NCI-H128 (cell line): ENCODE results near the gene LTC4S.
"Not testable (repeated sequence)": the region's sequence is repeated elsewhere in the genome, so short reads cannot be mapped to it uniquely, and the experiment has no call there.

ENCODE experiments used
- DNase-seq: peaks from one replicate; lab custom pipeline; 2025; ENCODE audit not compliant: unreplicated experiment; lab: John Stamatoyannopoulos, UW

LTC4S gene

DNA sequence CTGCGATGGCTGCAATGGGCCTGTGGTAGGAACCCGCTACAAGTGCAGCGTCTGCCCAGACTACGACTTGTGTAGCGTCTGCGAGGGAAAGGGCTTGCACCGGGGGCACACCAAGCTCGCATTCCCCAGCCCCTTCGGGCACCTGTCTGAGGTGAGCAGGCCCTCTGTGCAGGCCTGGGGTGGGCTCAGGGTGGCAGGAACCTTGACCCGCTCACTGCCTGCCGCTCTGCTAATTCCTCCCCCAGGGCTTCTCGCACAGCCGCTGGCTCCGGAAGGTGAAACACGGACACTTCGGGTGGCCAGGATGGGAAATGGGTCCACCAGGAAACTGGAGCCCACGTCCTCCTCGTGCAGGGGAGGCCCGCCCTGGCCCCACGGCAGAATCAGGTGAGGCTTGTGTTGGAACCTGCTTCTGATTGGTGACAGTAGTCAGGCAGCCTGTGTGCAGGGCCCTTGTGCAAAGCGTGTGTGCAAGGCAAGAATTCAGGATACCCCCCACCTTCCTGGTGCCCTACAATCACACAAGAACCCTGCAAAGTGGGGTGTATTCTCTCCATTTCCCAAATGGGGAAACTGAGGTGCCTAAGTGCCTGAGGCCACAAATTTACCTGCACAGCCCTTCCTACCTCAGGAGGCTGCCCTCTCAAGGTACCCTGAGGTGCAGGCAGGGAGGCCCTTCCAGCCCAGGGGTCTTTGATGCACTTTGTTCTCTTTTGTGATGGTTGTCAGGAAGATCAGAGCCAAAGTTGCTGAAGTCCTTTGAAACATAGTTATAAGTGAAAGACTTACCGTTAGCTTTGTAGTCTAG is 30.4 kb downstream of the LTC4S start:
- DNase-seq, result no peak

DNA sequence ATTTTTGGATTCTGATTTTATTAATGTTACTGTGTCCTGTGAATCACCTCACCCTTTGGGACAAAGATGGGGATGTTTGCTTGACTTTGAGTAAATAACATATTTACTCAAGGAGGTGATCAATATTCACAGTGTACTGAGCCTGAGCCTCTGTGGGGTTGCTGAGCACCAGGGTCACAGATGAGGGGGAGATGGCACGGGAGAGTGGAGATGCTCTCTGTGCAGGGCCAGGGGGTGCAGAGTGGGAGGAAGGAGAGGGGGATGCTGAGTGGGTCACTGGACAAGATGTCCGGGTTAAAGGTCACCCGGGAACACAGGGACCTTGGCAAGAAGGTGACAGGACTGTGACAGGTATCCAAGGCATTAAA is 30.9 kb downstream of the LTC4S start:
- no peak for DNase-seq

GRCh38 chr5:179825655-179826182 is 31.9 kb downstream of the LTC4S start:
- no peak for DNase-seq

DNA sequence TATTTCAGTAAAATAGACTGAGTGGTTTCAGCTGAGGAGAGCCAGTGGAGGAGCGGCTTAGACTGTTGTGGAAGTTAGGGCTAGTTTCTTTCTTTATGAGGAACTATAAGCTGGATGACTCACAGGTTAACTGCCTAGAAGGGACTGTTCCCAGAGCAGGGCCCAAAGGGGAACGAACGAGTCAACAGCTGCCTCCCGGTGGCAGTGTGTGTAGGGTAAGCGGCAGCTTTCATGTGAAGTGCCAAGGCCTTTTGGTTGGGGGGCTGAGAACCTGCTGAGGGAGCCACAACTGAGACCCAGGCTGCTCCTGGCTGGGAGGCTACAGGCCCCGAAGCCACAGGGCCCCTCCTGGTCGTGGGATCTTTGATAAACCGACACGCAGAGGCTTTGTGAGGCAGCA is 33.9 kb downstream of the LTC4S start:
- DNase-seq, result no peak

GRCh38 chr5:179828756-179829421 is 35.1 kb downstream of the LTC4S start:
- no peak for DNase-seq

DNA sequence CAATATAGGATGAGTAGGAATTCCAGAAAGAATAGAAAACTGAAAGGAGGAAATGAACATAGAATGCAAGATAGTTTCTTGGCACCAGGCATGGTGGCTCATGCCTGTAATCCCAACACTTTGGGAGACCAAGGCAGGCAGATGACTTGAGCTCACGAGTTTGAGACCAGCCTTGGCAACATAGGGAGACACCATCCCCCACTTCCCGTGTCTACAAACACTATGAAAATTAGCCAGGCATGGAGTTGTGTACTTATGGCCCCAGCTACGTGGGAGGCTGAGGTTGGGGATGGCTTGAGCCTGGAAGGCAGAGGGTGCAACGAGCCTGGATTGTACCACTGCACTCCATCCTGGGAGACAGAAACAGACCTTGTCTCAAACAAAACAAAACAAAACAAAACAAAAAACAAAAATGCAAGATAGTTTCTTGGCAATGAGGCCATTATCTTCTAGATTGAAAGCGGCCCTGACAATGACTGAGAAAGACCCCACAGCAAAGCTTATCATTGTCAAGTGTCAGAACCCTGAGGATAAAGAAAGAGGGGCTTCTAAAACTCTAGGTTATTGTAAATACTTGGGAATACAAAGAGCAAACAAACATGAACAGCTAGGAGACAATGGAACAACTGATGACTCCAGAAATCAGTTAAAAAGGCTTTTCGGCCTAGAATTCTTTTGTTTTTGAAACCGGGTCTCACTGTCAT is 36.1 kb downstream of the LTC4S start:
- no peak for DNase-seq

DNA sequence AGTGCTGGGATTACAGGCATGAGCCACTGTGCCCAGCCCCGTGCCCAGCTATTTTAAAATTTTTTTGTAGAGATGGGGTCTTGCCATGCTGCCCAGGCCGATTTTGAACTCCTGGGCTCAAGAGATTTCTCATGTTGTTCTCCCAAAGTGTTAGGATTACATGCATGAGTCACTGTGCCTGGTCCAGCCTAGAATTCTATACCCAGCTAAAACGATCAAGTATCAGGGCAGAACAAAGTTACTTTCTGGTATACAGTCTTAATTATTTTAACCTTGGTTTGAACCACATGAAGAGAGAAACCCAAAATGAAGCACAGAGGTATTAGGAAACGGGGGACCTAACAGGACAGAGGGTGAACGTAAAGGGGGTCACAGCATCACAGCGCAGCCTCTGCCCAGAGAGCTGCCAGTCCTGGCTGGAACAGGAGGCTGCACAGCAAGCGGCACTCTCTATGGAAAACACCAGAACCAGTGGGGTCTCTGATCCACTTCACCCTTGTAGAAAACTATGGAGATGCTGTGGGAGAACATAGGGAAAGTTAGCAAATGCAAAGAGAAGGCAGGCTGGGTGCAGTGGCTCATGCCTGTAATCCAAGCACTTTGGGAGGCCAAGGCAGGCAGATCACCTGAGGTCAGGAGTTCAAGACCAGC is 37.2 kb downstream of the LTC4S start:
- no peak for DNase-seq

DNA sequence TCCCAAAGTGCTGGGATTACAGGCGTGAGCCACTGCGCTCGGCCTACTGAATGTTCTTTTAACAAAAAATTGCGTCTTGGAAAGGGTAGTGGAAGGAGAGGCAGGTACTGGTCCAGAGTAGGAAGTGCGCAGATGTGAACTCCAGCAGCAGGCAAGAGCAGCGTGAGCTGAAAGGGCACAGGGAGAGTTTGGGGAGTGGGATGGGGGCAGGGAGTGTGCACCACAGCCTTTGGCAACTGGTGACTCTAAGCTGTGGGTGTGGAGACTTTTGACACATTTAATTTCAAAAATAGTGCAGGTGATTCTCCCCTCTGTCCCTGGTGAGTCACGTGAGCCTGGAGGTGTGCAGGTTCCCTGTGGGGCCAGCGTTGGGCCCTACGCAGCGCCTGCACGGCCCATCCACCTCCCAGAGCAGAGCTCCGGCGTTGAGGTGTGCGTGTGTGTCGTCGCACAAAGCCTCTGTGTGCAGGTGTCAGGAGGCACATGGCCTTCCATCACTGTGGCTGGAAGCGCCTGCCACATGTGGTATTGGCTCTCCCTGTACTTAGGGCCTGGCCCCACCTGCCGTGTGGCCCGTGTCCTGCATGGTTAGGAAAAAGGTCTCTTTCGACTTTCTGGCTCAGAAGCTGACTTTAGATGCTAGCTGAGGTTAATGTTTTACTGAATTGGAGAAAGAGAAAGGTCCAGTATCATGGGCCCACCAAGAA is 38.4 kb downstream of the LTC4S start:
- no peak for DNase-seq

DNA sequence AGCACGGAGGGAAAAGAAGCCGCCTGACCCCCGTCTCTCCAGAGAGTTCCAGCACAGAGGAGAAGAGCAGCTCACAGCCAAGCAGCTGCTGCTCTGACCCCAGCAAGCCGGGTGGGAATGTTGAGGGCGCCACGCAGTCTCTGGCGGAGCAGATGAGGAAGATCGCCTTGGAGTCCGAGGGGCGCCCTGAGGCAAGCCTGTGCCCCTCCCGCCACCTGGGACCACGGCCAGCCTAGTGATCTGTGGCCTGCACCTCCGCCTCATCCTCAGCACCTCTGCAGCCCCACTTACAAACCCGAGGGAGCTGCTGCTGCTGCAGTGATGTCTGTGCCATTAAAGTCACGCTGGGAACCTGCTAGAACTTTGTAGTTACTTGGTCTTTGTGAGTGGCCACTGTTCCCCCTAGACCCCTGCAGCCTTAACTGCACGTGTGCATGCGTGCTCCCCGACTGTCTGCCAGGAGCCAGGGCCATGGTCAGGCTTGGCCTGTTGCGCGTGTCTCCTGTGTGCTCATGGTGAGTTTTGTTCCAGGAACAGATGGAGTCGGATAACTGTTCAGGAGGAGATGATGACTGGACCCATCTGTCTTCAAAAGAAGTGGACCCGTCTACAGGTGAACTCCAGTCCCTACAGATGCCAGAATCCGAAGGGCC is 39.4 kb downstream of the LTC4S start:
- DNase-seq, result no peak

DNA sequence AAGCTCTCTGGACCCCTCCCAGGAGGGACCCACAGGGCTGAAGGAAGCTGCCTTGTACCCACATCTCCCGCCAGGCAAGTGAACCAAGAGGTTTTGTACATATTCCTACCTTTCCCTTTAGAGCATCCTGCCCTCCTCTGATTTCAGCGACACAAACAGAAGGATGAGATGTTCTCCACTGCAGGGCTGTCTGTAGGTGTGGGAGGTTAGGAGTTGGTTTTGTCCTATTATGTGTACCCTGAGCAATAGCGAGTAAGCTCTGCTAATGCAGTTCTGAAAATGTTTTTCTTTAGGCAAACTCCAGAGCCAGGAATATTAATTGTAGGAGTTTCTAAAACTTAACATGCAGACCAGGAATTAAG is 39.9 kb downstream of the LTC4S start:
- no peak for DNase-seq

- DNase-seq, result no peak
These were observed 40.3 kb downstream of the LTC4S start for GRCh38 chr5:179834120-179834519.

DNA sequence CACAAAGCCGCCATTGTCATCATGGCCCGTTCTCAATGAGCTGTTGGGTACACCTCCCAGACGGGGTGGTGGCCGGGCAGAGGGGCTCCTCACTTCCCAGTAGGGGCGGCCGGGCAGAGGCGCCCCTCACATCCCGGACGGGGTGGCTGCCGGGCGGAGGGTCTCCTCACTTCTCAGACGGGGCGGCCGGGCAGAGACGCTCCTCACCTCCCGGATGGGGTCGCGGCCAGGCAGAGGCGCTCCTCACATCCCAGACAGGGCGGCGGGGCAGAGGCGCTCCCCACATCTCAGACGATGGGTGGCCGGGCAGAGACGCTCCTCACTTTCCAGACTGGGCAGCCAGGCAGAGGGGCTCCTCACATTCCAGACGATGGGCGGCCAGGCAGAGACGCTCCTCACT is 41.1 kb downstream of the LTC4S start:
- not testable (repeated sequence) for DNase-seq

- no peak for DNase-seq
These were observed 42.6 kb downstream of the LTC4S start for GRCh38 chr5:179836225-179837019.

DNA sequence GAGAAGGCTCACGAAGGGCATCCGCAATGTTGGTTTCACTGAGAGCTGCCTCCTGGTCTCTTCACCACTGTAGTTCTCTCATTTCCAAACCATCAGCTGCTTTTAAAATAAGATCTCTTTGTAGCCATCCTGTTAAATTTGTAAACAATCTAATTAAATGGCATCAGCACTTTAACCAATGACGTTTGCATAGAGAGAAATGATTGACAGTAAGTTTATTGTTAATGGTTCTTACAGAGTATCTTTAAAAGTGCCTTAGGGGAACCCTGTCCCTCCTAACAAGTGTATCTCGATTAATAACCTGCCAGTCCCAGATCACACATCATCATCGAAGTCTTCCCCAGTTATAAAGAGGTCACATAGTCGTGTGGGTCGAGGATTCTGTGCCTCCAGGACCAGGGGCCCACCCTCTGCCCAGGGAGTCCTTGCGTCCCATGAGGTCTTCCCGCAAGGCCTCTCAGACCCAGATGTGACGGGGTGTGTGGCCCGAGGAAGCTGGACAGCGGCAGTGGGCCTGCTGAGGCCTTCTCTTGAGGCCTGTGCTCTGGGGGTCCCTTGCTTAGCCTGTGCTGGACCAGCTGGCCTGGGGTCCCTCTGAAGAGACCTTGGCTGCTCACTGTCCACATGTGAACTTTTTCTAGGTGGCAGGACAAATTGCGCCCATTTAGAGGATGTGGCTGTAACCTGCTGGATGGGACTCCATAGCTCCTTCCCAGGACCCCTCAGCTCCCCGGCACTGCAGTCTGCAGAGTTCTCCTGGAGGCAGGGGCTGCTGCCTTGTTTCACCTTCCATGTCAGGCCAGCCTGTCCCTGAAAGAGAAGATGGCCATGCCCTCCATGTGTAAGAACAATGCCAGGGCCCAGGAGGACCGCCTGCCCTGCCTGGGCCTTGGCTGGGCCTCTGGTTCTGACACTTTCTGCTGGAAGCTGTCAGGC is 43.6 kb downstream of the LTC4S start:
- DNase-seq, result no peak

DNA sequence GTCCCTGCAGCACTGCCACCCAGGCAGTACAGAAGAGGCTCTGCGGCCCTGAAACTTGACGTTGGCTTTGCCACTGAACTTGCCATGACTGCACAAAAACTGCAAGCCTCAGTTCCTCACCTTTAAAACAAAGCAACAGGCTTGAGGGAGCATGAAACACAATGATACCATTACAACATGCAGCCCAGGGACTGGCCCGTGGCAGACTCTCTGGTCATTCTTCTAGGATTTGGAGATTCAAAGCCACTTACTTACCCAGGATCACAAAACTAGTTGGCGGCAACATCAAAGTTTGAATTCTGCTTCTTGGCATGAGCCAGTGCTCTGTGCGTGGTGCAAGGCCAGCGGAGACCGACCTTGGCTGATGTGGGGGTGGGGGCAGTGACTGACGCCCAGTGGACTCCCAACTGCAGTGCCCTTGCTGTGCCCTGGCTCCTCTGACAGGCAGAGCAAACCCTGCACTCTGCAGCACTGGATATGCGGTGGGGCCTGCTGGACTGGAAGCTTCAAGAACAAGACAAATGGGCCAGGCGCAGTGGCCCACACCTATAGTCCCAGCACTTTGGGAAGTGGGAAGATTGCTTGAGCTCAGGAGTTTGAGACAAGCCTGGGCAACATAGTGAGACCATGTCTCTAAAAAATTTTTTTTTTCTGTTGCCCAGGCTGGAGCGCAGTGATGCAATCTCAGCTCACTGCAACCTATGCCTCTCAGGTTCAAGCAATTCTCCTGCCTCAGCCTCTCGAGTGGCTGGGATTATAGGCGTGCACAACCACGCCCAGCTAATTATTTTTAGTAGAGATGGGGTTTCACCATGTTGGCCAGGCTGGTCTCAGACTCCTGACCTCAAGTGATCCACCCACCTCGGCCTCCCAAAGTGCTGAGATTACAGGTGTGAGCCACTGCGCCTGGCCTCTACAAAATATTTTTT is 45.8 kb downstream of the LTC4S start:
- DNase-seq, result no peak

DNA sequence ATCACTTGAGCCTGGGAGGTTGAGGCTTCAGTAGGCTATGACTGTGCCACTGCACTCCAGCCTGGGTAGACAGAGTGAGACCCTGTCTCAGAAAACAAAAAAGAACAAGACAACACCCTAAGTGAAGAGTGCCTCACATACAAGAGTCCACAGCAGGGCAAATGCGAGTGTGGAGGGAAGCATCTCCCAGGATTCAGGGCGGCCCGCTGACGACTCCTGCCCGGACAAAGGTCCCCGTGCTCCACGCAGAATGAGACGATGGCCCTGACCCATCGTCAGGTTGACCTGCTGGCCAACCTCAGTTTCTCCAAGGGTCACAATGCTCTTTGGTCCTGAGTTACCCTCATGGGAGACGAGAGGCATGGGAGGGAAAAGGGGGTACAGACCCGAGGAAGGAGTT is 46.5 kb downstream of the LTC4S start:
- no peak for DNase-seq

DNA sequence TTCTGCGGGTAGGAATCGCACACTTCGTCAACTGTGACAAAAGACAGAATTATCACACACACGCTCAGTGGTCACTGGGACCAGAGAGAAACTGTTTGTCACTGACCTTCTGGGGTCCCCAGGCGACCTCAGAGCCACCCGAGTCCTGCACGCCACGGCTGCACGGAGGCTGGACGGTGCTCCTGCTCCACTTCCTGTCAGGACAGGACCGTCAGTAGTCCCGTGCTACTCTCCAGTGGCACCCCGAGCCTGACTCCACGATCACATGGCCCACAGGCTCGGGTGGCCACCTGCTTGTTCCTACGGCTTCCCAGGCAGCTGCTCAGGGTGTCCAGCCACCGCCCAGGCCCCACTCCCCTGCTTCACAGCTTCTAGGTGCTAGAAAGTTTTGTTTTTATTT is 47.0 kb downstream of the LTC4S start:
- DNase-seq, result no peak
